K562 (cell line): Measurements from ENCODE around the gene TBCEL. TPM values are rescaled to one million over a fixed set of nuclear protein-coding genes. Genes with fewer than 3 reads are reported as not detected.
A peak's percentile ranks its signal among the peaks of the same experiment; 100 is the strongest.

Experiments used
- ATAC-seq: fragments of 200-7000 bp; cut with Tn5 transposase; 3 replicates; pipeline ENCODE4 v1.9.1; 2020; ENCODE audit warnings: moderate library complexity
- BruUV-seq: library from RNA; stranded (reverse); fragments of 400-500 nt; replicated peaks from 2 replicates; lab custom pipeline; 2021; lab: Mats Ljungman, UMichigan
- CTCF ChIA-PET: fragments of 300-600 bp; formaldehyde crosslinking; extraction: SDS; loops from one replicate; lab custom pipeline; 2021; ENCODE audit warnings: low intra/inter-chr PET ratio; lab: Yijun Ruan, JAX
- POLR2A ChIA-PET: fragments of 300-600, 350-650 bp; sonication (Branson Sonifier 250); formaldehyde crosslinking; extraction: SDS; loops from one replicate; lab custom pipeline; 2021; ENCODE audit warnings: antibody characterized with exemption, inconsistent platforms; lab: Yijun Ruan, JAX
- DNase-seq, 4 experiments: peaks; one replicate each; pipeline versions ENCODE4 v3.0.0 to v3.0.0-alpha.2; 2011 to 2018; ENCODE audit warnings: low spot score in 3 of 4, mixed read lengths in 3 of 4; ENCODE audit errors: extremely low read depth in 1 of 4
- FAIRE-seq: peaks from 2 replicates; lab custom pipeline; 2011; peaks lifted over from hg19 to GRCh38; lab: Jason Lieb, UNC
- H2AFZ ChIP-seq: 2 replicates; pipeline ENCODE4 v1.6.0; 2011; ENCODE audit warnings: low read depth, low read length, control low read depth, inconsistent platforms
- H3K27ac ChIP-seq: fragments of 200-600 bp; 3 replicates; pipeline ENCODE4 v1.8.0; 2011; ENCODE audit warnings: low read depth, mild to moderate bottlenecking, control low read depth, inconsistent platforms, low read length, moderate library complexity, mixed read lengths; ENCODE audit errors: extremely low read depth
- H3K27me3 ChIP-seq, 2 experiments: fragments of 300-600 bp in 1 of 2; 2 replicates in 1 of 2; 3 replicates in 1 of 2; pipeline versions ENCODE4 v1.6.0 to v1.8.0; 2011; ENCODE audit warnings: inconsistent platforms in 2 of 2, low read length in 2 of 2, mild to moderate bottlenecking in 1 of 2, mixed read lengths in 1 of 2, moderate library complexity in 1 of 2; ENCODE audit not compliant: control insufficient read depth in 2 of 2, insufficient read depth in 2 of 2
- H3K36me3 ChIP-seq: fragments of 300-600 bp; 3 replicates; pipeline ENCODE4 v1.8.0; 2011; ENCODE audit warnings: mild to moderate bottlenecking, low read length, inconsistent platforms; ENCODE audit not compliant: control insufficient read depth, insufficient read depth
- H3K4me1 ChIP-seq, 2 experiments: fragments of 200-600 bp in 1 of 2; replicated peaks in 1 of 2; 2 replicates in 1 of 2; 3 replicates in 1 of 2; pipeline versions ENCODE4 v1.5.1 to v1.8.0; 2011; ENCODE audit warnings: inconsistent platforms in 2 of 2, low read length in 2 of 2, mild to moderate bottlenecking in 1 of 2, mixed read lengths in 1 of 2, moderate library complexity in 1 of 2; ENCODE audit not compliant: control insufficient read depth in 2 of 2, insufficient read depth in 2 of 2
- H3K4me2 ChIP-seq: 2 replicates; pipeline ENCODE4 v1.6.1; 2011; ENCODE audit warnings: low read length, control low read depth, inconsistent platforms, mixed read lengths; ENCODE audit not compliant: insufficient read depth
- H3K4me3 ChIP-seq: fragments of 200-600 bp; sonication (generic), shearing (Covaris generic); 2 replicates; pipeline ENCODE4 v1.5.1; 2016; ENCODE audit warnings: control low read depth, inconsistent platforms
- H3K79me2 ChIP-seq: fragments of 200-600 bp; 3 replicates; pipeline ENCODE4 v1.8.0; 2011; ENCODE audit warnings: low read length, inconsistent platforms; ENCODE audit not compliant: control insufficient read depth, insufficient read depth
- H3K9ac ChIP-seq, 2 experiments: 2 replicates each; pipeline versions ENCODE4 v1.6.0 to v1.6.1; 2011; ENCODE audit warnings: low read depth in 2 of 2, low read length in 2 of 2, control low read depth in 1 of 2, inconsistent platforms in 1 of 2, mild to moderate bottlenecking in 1 of 2, mixed read lengths in 1 of 2; ENCODE audit not compliant: insufficient read depth in 1 of 2
- H3K9me1 ChIP-seq: one replicate; pipeline ENCODE4 v1.6.0; 2011; ENCODE audit warnings: inconsistent platforms, mild to moderate bottlenecking, low read length, moderate library complexity; ENCODE audit not compliant: control insufficient read depth, insufficient read depth
- H3K9me3 ChIP-seq: replicated peaks from 2 replicates; pipeline ENCODE4 v1.5.1; 2011; ENCODE audit warnings: low read depth, low read length, inconsistent platforms; ENCODE audit not compliant: control insufficient read depth, insufficient read depth
- H4K20me1 ChIP-seq: replicated peaks from 2 replicates; pipeline ENCODE4 v1.6.1; 2011; ENCODE audit warnings: low read length, inconsistent platforms, mixed read lengths; ENCODE audit not compliant: control insufficient read depth, insufficient read depth
- BRF1 ChIP-seq: IDR thresholded peaks from 3 replicates; pipeline ENCODE4 v1.6.1; 2011; ENCODE audit warnings: borderline replicate concordance, mild to moderate bottlenecking; ENCODE audit not compliant: insufficient read length; ENCODE audit errors: extremely low read depth
- PKNOX1 ChIP-seq: fragments of 450-650 bp; IDR thresholded peaks from 2 replicates; pipeline ENCODE4 v1.6.1; 2016
- WGBS: fragments of 100-300 bp; shearing (Covaris generic); methylation state at CpG from one replicate; pipeline ENCODE4 v1.1.6; 2016; ENCODE audit warnings: low coverage, mixed read lengths; ENCODE audit not compliant: insufficient coverage; ENCODE audit errors: missing lambda C conversion rate; 5-methylcytosine and 5-hydroxymethylcytosine counted together
- in situ Hi-C: fragments of 300-500 bp; cut with MboI; formaldehyde crosslinking; loops from 4 replicates; pipeline ENCODE4 v1.15.0; 2018; ENCODE audit warnings: inconsistent platforms, mixed read lengths
- intact Hi-C: fragments of 100-400 bp; cut with micrococcal nuclease; formaldehyde crosslinking; loops from 2 replicates; pipeline ENCODE4 v1.14.2; 2022
- polyA plus RNA-seq, 8 experiments: library from polyadenylated mRNA; depleted of rRNA in 4 of 8; stranded (reverse) in 5 of 8; unstranded in 3 of 8; fragments of >200 nt; fragmentation: Nextera tagmentation in 2 of 8; fragmentation: Illumina TruSeq in 1 of 8; extraction: Ambion mirVana in 2 of 8; extraction: Trizol in 1 of 8; gene quantifications; 2 replicates each; pipeline versions ENCODE4 v1.2.1 to v1.2.3, GENCODE V29; 2011 to 2014; ENCODE audit warnings: inconsistent platforms in 1 of 8, missing spikeins in 1 of 8
- total RNA-seq, 7 experiments: library from RNA; depleted of rRNA in 6 of 7; stranded (reverse); fragments of >200 nt in 6 of 7; fragmentation: Illumina TruSeq in 2 of 7; extraction: Trizol in 2 of 7; gene quantifications; 2 replicates each; pipeline versions ENCODE4 v1.2.1 to v1.2.3, GENCODE V29; 2011 to 2021; ENCODE audit warnings: low replicate concordance in 1 of 7
- TF ChIP-seq, protein P1 (sequence below): sonication (generic); formaldehyde crosslinking; IDR thresholded peaks from 2 replicates; pipeline ENCODE4 v1.5.0; 2020; ENCODE audit warnings: missing genetic modification reagents

TBCEL gene
- total and polyA plus RNA-seq, 9 of the 15 experiments (the other 6 are each of a cell fraction or from before 2014, with no cell fraction given), result 0.39 to 2.3 (median 1.4) TPM

- no peak for DNase-seq
- in situ Hi-C loops, result no loop called here
- Histone ChIP-seq H3K79me2 (no peaks in the 10 kb centered on the region), H3K4me1 (no peaks in the 10 kb centered on the region), H3K9me3 (no peaks in the 10 kb centered on the region), H3K4me2 (no peak overlapping the region), H3K4me3 (no peak overlapping the region), H3K27ac (no peak overlapping the region), H3K9ac (no peak overlapping the region), H3K36me3 (no peaks in the 10 kb centered on the region), H4K20me1 (no peaks in the 10 kb centered on the region), H3K27me3 (peaks cover 4 to 16% of the 10 kb centered on the region in 2 experiments; a peak in 4 of 5 replicates), H2AFZ (no peak overlapping the region), H3K9me1 (no peaks in the 10 kb centered on the region)
- ChIA-PET CTCF (no interaction called here), POLR2A (no interaction called here)
- TF ChIP-seq BRF1 (no peak), PKNOX1 (peak; percentile 29; the same call in 1 of the 2 replicates)
- TF ChIP-seq, protein P1, sequence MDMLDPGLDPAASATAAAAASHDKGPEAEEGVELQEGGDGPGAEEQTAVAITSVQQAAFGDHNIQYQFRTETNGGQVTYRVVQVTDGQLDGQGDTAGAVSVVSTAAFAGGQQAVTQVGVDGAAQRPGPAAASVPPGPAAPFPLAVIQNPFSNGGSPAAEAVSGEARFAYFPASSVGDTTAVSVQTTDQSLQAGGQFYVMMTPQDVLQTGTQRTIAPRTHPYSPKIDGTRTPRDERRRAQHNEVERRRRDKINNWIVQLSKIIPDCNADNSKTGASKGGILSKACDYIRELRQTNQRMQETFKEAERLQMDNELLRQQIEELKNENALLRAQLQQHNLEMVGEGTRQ (CRISPR knock-in tag), result no peak
- no peak for ATAC-seq
- BruUV-seq, result no TSS peak
- WGBS, result 1% methylated on average over 6 of the region's 6 CpGs
- intact Hi-C loops, result no loop called here
- FAIRE-seq, result no peak
Observed at GRCh38 chr11:121105481-121106195, 81.7 kb downstream of the TBCEL start.
